Natural killer cell (primary cell): ENCODE results near the gene XCL2. TPM values are rescaled to one million over a fixed set of nuclear protein-coding genes. Genes with fewer than 3 reads are reported as not detected.
A peak's percentile ranks its signal among the peaks of the same experiment; 100 is the strongest.

Source experiments
- ATAC-seq, 3 donors: fragments of 150-1000 bp in 2 of 3; fragments of 200-7000 bp in 1 of 3; cut with Tn5 transposase; 1 replicate in 1 of 3; 2 replicates in 2 of 3; pipeline ENCODE4 v1.10.0; 2021; ENCODE audit warnings: mild to moderate bottlenecking in 2 of 3, moderate library complexity in 2 of 3
- DNase-seq, 2 donors: peaks; one replicate each; pipeline versions ENCODE4 v3.0.0 to v3.0.0-alpha.2; 2013 to 2021; ENCODE audit warnings: mixed read lengths in 1 of 2
- H3K27ac ChIP-seq: one replicate; pipeline ENCODE4 v1.5.1; 2013; ENCODE audit warnings: mild to moderate bottlenecking, low read length
- H3K27me3 ChIP-seq: one replicate; pipeline ENCODE4 v1.6.1; 2013; ENCODE audit warnings: low read length; ENCODE audit not compliant: control insufficient read depth, insufficient read depth
- H3K36me3 ChIP-seq: one replicate; pipeline ENCODE4 v1.6.1; 2013; ENCODE audit warnings: low read length; ENCODE audit not compliant: control insufficient read depth, insufficient read depth
- H3K4me1 ChIP-seq: one replicate; pipeline ENCODE4 v1.6.1; 2013; ENCODE audit warnings: low read length; ENCODE audit not compliant: control insufficient read depth, insufficient read depth
- H3K4me3 ChIP-seq: one replicate; pipeline ENCODE4 v1.5.1; 2013; ENCODE audit warnings: low read length
- H3K9me3 ChIP-seq: one replicate; pipeline ENCODE4 v1.6.1; 2013; ENCODE audit warnings: low read length; ENCODE audit not compliant: control insufficient read depth, insufficient read depth
- H3K27ac Mint-ChIP-seq, 2 donors: one replicate each; pipeline ENCODE4 v1.8.0; 2022; ENCODE audit warnings: mild to moderate bottlenecking in 2 of 2, mixed read lengths in 2 of 2, moderate library complexity in 1 of 2
- H3K27me3 Mint-ChIP-seq, 2 donors: one replicate each; pipeline ENCODE4 v1.8.0; 2022; ENCODE audit warnings: low read depth in 2 of 2, mixed read lengths in 2 of 2
- H3K36me3 Mint-ChIP-seq: one replicate; pipeline ENCODE4 v1.8.0; 2022; ENCODE audit warnings: mixed read lengths
- H3K4me1 Mint-ChIP-seq, 2 donors: one replicate each; pipeline ENCODE4 v1.8.0; 2022; ENCODE audit warnings: mixed read lengths in 2 of 2
- H3K4me3 Mint-ChIP-seq: one replicate; pipeline ENCODE4 v1.8.0; 2022; ENCODE audit warnings: mild to moderate bottlenecking, moderate library complexity, mixed read lengths
- H3K9me3 Mint-ChIP-seq, 2 donors: one replicate each; pipeline ENCODE4 v1.8.0; 2022; ENCODE audit warnings: mixed read lengths in 2 of 2
- WGBS: methylation state at CpG from one replicate; pipeline ENCODE4 v1.1.7; 2013; ENCODE audit warnings: missing lambda C conversion rate; ENCODE audit not compliant: insufficient coverage; 5-methylcytosine and 5-hydroxymethylcytosine counted together
- intact Hi-C: fragments of 100-400 bp; cut with micrococcal nuclease; formaldehyde crosslinking; loops from one replicate; pipeline ENCODE4 v1.14.2; 2022
- total RNA-seq, 4 donors: library from RNA; stranded (reverse); fragments of 120-200 nt in 1 of 4; gene quantifications; one replicate each; pipeline versions ENCODE4 v1.2.3 to v1.2.4, GENCODE V29; 2013 to 2022
- TF ChIP-seq, protein P1 (sequence below): fragments of 200-600 bp; IDR thresholded peaks from one replicate; pipeline ENCODE4 v1.8.0; 2022; ENCODE audit warnings: antibody characterized with exemption

The XCL2 gene
- total RNA-seq, 3 donors from 2014 or later (not counting 1 experiment from before 2014, with no cell fraction given), result 32.6 to 110 (median 92.9) TPM

DNA sequence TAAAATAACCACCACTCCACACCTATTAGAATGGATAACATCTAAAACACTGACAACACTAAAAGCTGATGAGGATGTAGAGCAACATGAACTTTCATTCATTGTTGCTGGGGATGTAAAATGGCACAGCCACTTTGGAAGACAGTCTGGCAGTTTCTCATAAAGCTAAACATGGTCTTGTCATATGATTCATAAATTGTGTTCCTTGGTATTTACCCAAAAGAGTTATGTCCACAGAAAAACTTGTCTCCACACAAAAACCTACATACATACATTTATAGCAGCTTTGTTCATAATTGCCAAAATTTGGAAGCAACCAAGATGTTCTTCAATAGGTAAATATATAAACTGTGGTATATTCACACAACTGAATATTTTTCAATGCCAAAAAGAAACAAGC, 16.6 kb upstream of the XCL2 start:
- no peak overlapping the region for H3K27ac Mint-ChIP-seq
- intact Hi-C loops, result no loop called here
- H3K27me3 ChIP-seq, result no peaks in the 10 kb centered on the region
- H3K4me3 Mint-ChIP-seq, result no peak overlapping the region
- TF ChIP-seq, protein P1, sequence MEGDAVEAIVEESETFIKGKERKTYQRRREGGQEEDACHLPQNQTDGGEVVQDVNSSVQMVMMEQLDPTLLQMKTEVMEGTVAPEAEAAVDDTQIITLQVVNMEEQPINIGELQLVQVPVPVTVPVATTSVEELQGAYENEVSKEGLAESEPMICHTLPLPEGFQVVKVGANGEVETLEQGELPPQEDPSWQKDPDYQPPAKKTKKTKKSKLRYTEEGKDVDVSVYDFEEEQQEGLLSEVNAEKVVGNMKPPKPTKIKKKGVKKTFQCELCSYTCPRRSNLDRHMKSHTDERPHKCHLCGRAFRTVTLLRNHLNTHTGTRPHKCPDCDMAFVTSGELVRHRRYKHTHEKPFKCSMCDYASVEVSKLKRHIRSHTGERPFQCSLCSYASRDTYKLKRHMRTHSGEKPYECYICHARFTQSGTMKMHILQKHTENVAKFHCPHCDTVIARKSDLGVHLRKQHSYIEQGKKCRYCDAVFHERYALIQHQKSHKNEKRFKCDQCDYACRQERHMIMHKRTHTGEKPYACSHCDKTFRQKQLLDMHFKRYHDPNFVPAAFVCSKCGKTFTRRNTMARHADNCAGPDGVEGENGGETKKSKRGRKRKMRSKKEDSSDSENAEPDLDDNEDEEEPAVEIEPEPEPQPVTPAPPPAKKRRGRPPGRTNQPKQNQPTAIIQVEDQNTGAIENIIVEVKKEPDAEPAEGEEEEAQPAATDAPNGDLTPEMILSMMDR, result no peak
- peaks cover 12% of the 10 kb centered on the region for H3K36me3 Mint-ChIP-seq
- H3K4me1 ChIP-seq, result peaks cover 6% of the 10 kb centered on the region
- no peaks in the 10 kb centered on the region for H3K9me3 Mint-ChIP-seq
- H3K9me3 ChIP-seq, result no peaks in the 10 kb centered on the region
- H3K27ac ChIP-seq, result no peak overlapping the region
- H3K4me1 Mint-ChIP-seq, result peaks cover 21 to 28% of the 10 kb centered on the region in 2 donors
- no peak overlapping the region for H3K4me3 ChIP-seq
- no peak for DNase-seq
- no peak for ATAC-seq
- H3K27me3 Mint-ChIP-seq, result peaks cover 0 to 4% of the 10 kb centered on the region in 2 donors
- no peaks in the 10 kb centered on the region for H3K36me3 ChIP-seq

DNA sequence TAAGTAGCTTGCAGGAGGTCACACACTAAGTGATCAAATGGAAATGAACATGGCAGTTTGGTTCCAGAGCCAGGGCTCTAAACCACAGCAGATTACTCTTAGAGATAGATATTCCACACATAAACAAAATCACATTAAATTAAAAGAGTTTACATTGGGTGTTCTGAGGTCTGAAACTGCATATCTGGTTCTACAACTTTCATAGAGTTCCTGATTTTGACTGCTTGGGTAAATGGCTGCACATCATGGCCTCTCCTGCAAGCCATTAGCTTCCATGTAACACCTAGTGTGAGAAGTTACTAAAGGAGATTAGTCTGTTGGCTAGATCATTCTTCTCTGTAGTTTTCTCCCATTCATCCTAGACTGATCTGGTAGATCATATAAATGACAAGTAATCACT, 12.8 kb upstream of the XCL2 start:
- H3K4me3 Mint-ChIP-seq, result no peak overlapping the region
- no peaks in the 10 kb centered on the region for H3K27me3 ChIP-seq
- H3K36me3 ChIP-seq, result no peaks in the 10 kb centered on the region
- H3K9me3 ChIP-seq, result no peaks in the 10 kb centered on the region
- peaks cover 40 to 56% of the 10 kb centered on the region in 2 donors for H3K4me1 Mint-ChIP-seq
- H3K36me3 Mint-ChIP-seq, result peaks cover 12% of the 10 kb centered on the region
- no peaks in the 10 kb centered on the region for H3K27me3 Mint-ChIP-seq
- H3K9me3 Mint-ChIP-seq, result no peaks in the 10 kb centered on the region
- DNase-seq, result no peak
- intact Hi-C loops, result loop anchor here (5.0 kb wide), 1 partner anchor 44 kb away; no protein-coding TSS in a partner anchor
- H3K4me1 ChIP-seq, result peaks cover 32% of the 10 kb centered on the region
- H3K27ac ChIP-seq, result no peak overlapping the region
- ATAC-seq, result no peak
- H3K27ac Mint-ChIP-seq, result no peak overlapping the region
- TF ChIP-seq, protein P1, result no peak
- H3K4me3 ChIP-seq, result no peak overlapping the region

DNA sequence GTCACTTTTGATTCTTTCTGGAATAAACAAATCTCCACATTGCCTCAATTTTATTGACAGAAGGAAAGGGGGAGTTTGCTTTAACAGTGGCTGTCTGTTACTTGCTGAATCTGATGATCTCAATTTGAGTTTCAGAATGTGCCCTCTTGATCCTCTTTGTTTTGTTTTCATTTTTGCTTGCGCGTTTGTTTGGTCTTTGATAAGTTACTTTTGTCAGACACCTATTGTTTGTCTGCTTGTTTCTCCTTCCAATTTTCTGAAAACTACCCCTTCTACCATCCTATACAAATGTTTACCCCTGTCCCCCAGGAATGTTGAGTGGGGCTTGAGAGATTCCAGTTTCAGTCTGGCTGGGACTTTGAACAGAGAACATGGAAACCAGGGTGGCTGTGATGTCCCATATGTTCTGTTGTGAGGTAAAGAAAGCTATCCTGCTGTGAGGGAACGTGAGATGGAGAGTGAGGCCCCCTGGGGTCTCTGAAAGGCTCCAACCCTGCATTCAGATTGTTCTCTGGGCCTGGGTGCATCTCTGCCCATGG, 11.8 kb upstream of the XCL2 start:
- H3K36me3 ChIP-seq, result no peaks in the 10 kb centered on the region
- DNase-seq, result no peak
- no peaks in the 10 kb centered on the region for H3K9me3 ChIP-seq
- Mint-ChIP-seq H3K36me3 (peaks cover 11% of the 10 kb centered on the region), H3K4me1 (peaks cover 46 to 62% of the 10 kb centered on the region in 2 donors), H3K4me3 (peak overlapping the region; percentile 33), H3K27ac (peak overlapping the region; percentile 41 to 82), H3K9me3 (no peaks in the 10 kb centered on the region), H3K27me3 (no peaks in the 10 kb centered on the region)
- ATAC-seq, result no peak
- no peak overlapping the region for H3K27ac ChIP-seq
- 83% methylated on average over 2 of the region's 3 CpGs for WGBS
- intact Hi-C loops, result loop anchor here (5.0 kb wide), 1 partner anchor 43 kb away; no protein-coding TSS in a partner anchor
- peaks cover 32% of the 10 kb centered on the region for H3K4me1 ChIP-seq
- H3K27me3 ChIP-seq, result no peaks in the 10 kb centered on the region
- no peak overlapping the region for H3K4me3 ChIP-seq
- TF ChIP-seq, protein P1, result no peak
